ENCODE results near the gene TXNL4A.

GRCh38 chr18:79947054-79947755 lies 41.2 kb downstream of the TXNL4A start:
- TF ChIP-seq CTCF (IDR thresholded peaks at IDR 0.05; ENCODE audit: poor library complexity) (no peak), EZH2 (IDR thresholded peaks at IDR 0.05; ENCODE audit: borderline replicate concordance) (no peak)

Data from hepatocyte (in vitro differentiated cells).